HG02571 (cell line): ENCODE data around the gene TBR1.

Source experiments
- ATAC-seq: cut with Tn5 transposase; IDR thresholded peaks from one replicate; pipeline ENCODE4 v1.9.1; 2021; ENCODE audit warnings: mild to moderate bottlenecking, moderate library complexity; ENCODE audit not compliant: unreplicated experiment

TBR1 gene

GRCh38 chr2:161415987-161416707 lies at the start of gene TBR1:
Gene TBR1 (plus strand): TSS chr2:161416297. CDS start chr2:161416411, 114 bp downstream.
- no peak for ATAC-seq

- ATAC-seq = no peak
Measured at GRCh38 chr2:161367675-161368074, 48.4 kb upstream of the TBR1 start.

- no peak for ATAC-seq
Measured at GRCh38 chr2:161369311-161369710, 46.8 kb upstream of the TBR1 start.

- ATAC-seq = no peak
Measured at GRCh38 chr2:161370981-161371380, 45.1 kb upstream of the TBR1 start.

- ATAC-seq = no peak
Measured at GRCh38 chr2:161371869-161372268, 44.2 kb upstream of the TBR1 start.

- ATAC-seq = no peak
Measured at GRCh38 chr2:161373942-161374341, 42.2 kb upstream of the TBR1 start.

GRCh38 chr2:161374446-161374845 lies 41.7 kb upstream of the TBR1 start:
- ATAC-seq = no peak

- no peak for ATAC-seq
Measured at GRCh38 chr2:161379740-161380139, 36.4 kb upstream of the TBR1 start.

- no peak for ATAC-seq
Measured at GRCh38 chr2:161381546-161381945, 34.6 kb upstream of the TBR1 start.

GRCh38 chr2:161382747-161383146 lies 33.4 kb upstream of the TBR1 start:
- no peak for ATAC-seq

- peak; percentile 70 for ATAC-seq
Measured at GRCh38 chr2:161384864-161385263, 31.2 kb upstream of the TBR1 start.

GRCh38 chr2:161386228-161386824 lies 29.8 kb upstream of the TBR1 start:
- ATAC-seq = peak; percentile 60

- no peak for ATAC-seq
Measured at GRCh38 chr2:161388146-161388779, 27.8 kb upstream of the TBR1 start.

GRCh38 chr2:161391737-161392506 lies 24.2 kb upstream of the TBR1 start:
- no peak for ATAC-seq

GRCh38 chr2:161400076-161400475 lies 16.0 kb upstream of the TBR1 start:
- ATAC-seq = no peak

GRCh38 chr2:161402297-161402696 lies 13.8 kb upstream of the TBR1 start:
- no peak for ATAC-seq

- ATAC-seq = no peak
Measured at GRCh38 chr2:161406316-161406715, 9.8 kb upstream of the TBR1 start.

- ATAC-seq = no peak
Measured at GRCh38 chr2:161407597-161407996, 8.5 kb upstream of the TBR1 start.

- no peak for ATAC-seq
Measured at GRCh38 chr2:161409308-161409907, 6.7 kb upstream of the TBR1 start.

GRCh38 chr2:161412346-161412745 lies 3.8 kb upstream of the TBR1 start:
- ATAC-seq = no peak
